NCI-H2196 treated with DMSO at 0.1 percent for 48 hours (cell line): ENCODE data around the gene GLIS2.

Experiments used
- DNase-seq: peaks from one replicate; lab custom pipeline; 2025; ENCODE audit not compliant: unreplicated experiment; lab: John Stamatoyannopoulos, UW

Gene GLIS2

DNA sequence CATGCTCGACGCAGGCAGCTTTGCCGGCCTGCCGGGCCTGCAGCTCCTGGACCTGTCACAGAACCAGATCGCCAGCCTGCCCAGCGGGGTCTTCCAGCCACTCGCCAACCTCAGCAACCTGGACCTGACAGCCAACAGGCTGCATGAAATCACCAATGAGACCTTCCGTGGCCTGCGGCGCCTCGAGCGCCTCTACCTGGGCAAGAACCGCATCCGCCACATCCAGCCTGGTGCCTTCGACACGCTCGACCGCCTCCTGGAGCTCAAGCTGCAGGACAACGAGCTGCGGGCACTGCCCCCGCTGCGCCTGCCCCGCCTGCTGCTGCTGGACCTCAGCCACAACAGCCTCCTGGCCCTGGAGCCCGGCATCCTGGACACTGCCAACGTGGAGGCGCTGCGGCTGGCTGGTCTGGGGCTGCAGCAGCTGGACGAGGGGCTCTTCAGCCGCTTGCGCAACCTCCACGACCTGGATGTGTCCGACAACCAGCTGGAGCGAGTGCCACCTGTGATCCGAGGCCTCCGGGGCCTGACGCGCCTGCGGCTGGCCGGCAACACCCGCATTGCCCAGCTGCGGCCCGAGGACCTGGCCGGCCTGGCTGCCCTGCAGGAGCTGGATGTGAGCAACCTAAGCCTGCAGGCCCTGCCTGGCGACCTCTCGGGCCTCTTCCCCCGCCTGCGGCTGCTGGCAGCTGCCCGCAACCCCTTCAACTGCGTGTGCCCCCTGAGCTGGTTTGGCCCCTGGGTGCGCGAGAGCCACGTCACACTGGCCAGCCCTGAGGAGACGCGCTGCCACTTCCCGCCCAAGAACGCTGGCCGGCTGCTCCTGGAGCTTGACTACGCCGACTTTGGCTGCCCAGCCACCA is 65.4 kb downstream of the GLIS2 start:
- DNase-seq, result no peak

GRCh38 chr16:4381935-4382794 is 66.3 kb downstream of the GLIS2 start:
- DNase-seq, result no peak

- no peak for DNase-seq
Observed at GRCh38 chr16:4382795-4383357, 67.0 kb downstream of the GLIS2 start.

DNA sequence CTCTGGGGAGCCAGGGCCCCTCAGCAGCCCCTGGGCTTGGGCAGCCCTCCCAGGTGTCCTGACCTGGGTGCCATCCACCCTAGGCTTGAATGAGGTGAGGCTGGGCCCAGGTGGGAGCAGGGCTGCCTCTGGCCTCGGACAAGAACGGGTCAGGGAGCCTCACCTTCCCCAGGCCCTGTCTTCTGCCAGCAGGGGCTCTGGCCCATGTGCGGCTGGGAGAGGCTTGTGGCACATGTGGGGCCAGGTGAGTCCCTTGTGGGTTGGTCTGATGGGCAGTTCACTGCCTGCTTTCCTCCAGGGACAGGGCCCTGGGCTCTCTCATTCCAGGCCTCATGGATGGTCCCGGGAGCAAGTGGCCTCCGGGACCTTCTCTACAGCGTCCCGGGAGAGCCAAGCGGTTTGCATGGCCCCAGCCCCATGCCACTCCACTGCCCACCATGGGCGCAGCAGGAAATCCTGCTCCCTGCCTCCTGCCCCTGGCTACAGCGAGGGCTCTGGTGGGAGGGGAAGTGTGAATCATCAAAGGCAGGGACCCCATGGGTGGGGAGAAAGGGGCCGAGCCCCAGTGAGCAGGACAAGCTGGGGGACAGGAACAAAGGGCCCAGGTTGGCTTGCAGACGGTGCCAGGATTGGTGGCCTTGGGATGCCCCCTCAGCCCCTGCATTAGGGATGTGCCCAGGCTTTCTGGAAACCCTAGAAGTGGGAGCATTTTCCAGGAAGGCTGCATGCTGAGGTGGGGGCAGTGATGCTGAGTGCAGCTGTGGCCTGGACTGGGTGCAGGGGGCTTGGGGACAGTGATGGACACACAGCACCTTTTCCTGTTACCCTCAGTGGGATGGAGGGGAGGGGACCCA is 68.0 kb downstream of the GLIS2 start:
- DNase-seq, result no peak

DNA sequence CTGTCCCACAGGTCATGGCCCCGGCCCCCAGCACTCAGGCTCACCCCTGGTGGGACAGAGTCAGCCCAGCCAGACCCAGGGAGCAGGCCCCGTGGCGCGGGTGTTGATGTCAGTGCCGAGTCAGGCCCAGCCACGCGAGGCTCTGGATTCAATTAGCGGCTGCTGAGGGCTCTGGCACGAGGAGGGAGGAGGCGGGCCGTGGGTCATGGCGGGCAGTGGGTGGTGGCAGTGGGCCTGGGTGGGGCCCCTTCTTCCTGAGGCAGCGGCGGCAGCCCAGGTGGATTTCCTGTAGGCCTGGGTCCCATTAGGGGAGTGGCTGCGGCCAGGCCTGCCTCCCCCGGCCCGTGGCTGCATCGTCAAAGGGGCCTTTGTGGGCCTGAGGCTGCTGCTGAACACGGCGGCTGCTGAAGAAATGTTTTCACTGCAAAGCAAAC is 68.7 kb downstream of the GLIS2 start:
- no peak for DNase-seq

GRCh38 chr16:4385066-4385788 is 69.4 kb downstream of the GLIS2 start:
- DNase-seq, result no peak

DNA sequence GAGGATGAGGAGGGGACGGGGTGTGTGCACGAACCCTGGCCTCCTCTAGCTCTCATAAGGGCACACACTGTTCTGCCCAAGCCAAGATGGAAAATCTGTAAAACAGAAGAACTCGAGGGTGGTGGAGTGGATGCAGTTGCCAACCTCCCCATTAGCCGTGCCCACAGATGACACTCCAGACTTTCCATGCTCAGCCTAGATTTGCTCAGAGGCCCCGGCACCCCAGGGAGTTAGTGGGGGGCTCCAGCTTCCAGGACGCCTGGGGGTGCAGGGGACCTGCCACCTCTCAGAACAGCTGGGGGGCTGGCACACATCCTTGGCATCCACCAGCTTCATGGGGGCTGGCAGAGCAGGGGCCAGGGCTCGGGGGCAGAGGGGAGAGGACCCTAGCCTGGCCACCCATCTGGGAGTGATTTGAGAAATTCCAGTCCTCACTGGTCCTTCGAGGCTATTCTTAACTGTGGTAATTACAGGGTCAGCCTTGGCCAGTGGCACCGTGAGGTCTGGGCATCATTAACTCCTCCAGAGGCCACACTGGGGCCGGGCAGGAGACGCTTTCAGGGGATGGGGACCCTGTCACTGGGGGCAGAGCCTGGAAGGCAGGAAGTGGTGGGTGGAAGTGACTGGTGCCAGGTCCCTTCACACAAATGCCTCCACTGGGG is 70.1 kb downstream of the GLIS2 start:
- no peak for DNase-seq

DNA sequence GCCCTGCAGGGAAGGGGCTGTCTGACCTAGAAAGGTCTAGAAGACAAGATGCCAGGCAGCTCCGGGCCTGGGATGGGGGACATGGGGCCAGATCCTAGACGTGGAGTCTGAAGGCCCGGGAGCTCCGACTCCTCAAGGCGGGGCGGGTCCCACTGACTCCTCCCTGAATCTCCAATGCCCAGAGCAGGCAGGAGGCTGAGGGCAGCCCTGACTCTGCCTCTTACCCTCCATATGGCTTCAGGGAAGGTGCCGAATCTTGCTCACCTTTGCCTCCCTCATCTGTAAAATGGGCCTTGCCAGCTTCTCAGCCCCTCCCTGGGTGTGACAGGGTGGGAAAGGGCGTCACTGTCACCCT is 70.6 kb downstream of the GLIS2 start:
- no peak for DNase-seq

DNA sequence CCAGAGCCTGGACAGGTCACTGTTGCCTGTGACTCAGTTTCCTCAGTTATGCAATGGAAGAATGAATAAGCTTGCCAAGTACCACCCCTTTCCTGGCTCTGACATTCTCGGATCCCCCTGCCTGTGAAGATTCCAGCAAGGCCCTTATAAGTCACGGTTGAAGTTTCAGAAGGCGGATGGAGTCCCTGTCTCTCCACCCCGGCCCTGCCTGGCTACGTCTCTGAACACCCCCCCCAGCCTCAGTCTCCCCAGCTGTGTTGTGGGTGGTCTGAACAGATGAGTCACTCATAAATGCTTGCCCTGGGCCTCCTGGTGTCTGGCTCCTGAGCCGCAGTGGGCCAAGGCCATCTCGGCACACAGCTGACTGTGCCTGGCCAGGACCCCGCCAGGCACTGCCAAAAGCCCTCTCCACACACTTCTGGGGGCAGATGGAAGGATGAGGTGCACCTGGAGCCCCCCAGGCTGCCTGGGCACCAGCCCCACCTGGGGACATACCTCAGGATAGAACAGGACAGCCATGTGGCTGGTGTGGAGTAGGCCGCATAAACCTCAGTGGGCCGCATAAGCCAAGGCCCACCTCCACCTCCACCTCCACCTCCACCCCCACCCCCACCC is 71.2 kb downstream of the GLIS2 start:
- DNase-seq, result no peak

GRCh38 chr16:4387781-4388180 is 71.9 kb downstream of the GLIS2 start:
- DNase-seq, result no peak

DNA sequence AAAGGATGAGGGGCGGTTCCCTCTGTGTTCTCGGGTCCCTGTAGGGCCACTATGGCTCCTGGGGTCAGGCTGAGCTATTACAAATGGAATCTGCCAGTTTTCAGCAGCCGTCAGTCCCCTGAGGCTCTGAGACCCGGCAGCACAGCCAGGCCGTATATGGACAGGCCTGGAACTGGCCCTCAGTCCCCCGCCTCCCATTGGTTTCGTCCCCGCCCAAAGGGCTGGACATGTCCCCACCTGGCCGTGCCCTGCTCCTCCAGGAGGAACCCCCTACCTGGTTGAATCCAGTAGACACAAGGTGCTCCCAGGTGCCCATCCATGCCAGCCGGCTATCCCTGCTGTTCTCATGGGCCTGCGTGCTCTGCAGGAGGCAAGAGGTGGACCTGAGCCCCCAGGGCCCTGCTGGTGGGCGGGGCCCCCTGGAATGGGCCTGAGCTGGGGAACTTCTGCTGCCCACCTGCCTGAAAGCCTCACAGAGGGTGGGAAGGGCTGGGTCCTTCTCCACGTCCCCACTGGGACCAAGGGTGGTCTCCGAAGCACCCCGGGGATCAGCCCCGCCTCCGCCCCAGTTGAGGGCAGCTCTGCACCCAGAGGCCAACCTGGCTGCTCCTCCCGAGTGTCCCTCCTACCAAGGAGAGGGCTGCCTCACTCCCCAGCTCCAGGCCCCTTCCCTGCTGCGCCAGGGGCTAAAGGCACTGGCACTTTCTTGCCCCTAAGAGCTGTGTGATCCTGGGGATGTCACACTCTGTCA is 72.6 kb downstream of the GLIS2 start:
- no peak for DNase-seq
